GM19238 (cell line): Measurements from ENCODE around the gene ADGRF1.
"Not testable (repeated sequence)": the region's sequence is repeated elsewhere in the genome, so short reads cannot be mapped to it uniquely, and the experiment has no call there.

Source experiments
- DNase-seq: peaks from one replicate; pipeline ENCODE4 v3.0.0; 2011; ENCODE audit warnings: low spot score; ENCODE audit not compliant: insufficient read length

Gene ADGRF1

GRCh38 chr6:47061309-47062300 is 19.5 kb upstream of the ADGRF1 start:
- no peak for DNase-seq

DNA sequence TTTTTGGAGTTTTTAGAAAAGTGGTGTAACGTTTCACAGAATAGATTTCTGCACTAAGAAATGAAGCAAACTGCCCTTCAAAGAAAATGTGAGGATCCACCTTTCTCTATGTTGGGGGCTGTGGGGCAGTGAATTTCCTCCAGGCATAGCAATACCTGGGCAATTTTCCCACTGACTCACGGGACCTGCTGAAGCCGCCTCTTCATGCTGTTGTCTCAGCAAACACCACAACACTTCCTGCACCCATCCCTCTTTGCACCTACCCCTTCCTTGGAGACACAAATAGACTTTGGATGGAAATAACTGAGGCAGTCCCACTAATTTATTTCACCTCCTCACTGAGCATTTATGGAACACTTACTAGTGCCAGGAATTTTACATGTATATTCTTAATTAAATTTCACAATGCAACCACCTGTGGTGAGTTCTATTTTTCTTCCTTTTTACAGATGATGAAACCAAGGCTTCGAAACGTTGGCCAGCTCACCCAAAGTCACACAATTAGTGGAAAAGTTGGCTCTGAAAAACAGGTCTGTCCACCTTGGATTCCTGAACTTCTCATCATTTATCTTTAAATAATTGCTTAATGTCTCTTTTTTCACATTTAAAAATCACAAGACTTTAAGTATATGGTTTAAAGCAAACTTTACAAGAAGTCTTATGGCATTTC is 17.2 kb upstream of the ADGRF1 start:
- DNase-seq = no peak

DNA sequence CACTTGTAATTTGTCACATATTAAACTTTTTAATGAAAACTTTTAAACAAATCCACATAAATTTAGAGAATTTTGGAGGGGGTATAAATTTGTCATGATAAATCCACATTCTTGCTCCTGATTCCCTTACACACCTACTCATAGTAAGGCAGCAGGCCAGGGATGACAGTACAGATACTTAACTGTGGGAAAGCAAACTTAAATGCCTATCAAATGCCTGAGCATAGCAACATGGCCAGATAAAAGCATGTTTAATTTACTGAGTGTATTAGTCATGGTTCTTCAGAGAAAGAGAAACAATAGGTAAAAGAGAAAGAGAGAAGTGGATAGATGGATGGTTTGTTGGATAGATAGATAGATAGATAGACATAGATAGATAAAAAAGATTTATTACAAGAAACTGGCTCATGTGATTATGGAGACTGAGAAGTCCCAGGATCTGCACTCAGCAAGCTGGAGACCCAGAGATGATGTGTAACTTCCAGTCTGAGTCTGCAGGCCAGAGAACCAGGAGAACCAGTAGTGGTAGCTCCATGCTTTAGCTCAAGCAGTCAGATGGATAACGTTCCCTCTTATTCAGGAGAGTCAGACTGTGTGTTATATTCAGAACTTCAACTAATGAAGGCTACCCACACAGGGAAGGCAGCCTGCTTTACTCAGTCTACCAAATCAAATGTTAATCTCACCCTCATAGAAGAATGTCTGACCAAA is 15.9 kb upstream of the ADGRF1 start:
- DNase-seq = no peak

- no peak for DNase-seq
Observed at GRCh38 chr6:47056832-47057231, 14.7 kb upstream of the ADGRF1 start.

DNA sequence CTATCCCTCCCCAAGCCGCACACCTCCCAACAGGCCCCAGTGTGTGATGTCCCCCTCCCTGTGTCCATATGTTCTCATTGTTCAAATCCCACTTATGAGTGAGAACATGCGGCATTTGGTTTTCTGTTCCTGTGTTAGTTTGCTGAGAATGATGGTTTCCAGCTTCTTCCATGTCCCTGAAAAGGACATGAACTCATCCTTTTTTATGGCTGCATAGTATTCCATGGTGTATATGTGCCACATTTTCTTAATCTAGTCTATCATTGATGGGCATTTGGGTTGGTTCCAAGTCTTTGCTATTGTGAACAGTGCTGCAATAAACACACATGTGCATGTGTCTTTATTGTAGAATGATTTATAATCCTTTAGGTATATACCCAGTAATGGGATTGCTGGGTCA is 12.2 kb upstream of the ADGRF1 start:
- DNase-seq = not testable (repeated sequence)

DNA sequence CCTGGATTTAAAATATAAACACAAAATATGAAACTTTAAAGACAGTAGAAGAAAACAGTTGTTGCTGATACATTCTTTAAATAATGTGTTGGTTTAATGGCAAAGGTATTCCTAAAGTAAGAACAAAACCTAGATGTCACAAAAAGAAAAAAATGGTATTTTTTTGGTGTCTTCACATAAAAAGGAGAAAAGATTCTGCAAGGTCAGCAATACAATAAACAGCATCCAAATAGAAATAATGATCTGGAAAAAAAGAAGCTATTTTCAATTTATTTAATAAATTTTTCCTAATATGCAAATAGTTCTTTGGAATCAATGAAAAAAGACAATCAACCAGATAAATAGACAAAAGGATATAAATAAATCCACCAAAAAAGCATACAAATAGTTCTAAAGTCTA is 6.5 kb upstream of the ADGRF1 start:
- no peak for DNase-seq

GRCh38 chr6:47047479-47048407 is 5.6 kb upstream of the ADGRF1 start:
- DNase-seq = no peak

DNA sequence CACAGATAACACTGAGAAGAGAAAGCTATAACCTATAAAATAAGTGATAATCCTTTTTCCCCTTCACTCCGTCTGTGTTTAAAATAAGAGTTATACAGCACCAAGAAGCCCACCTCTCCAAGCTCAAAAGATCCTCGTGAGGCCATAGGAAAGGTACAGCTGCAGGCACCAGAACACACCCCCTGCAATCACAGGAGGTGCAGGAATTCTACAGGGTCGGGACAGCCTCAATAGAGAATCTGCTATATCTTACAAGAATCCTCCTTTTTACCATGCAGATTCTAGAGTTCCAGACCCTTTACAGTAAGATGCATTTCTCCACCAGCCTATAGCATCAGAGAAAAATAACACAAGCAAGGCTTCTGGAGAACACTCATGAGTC is 5.0 kb upstream of the ADGRF1 start:
- no peak for DNase-seq

DNA sequence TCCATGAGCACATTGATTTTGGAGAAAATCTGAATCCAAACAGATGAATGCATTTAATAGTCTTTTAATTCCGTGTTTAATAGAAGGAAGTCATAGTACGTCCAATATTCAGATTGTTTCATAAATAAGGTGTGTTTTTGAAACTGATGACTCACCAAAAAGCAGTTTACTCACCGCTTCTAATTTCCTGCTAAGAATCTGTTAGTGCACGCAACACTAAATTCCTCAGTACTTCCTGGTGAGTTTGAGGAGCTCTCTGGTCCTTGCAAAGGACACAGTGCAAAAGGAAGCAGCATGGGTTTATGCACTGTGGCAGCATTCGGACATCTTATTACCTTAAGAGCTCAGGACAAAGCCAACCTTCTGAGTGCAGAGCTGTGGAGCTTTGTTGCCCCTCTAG is 2.3 kb upstream of the ADGRF1 start:
- no peak for DNase-seq

DNA sequence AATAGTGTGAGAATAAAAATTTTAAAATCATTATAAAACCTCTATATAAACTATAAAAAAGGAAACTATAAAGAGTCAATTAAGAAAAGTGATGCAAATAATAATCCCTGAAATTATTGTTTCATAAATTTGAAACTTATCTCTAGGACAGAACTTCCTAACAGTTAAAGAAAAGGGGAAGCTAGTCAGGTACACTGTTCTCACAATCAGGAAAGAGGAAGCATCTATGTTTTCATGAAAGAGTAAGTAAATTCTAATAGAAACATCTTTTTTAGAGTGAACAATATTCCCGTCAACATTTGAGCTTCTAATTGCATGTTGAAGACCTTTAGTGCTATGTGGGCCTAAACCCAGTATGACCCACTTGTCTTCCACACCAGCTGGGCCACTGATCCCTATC is 1.2 kb upstream of the ADGRF1 start:
- DNase-seq = no peak

DNA sequence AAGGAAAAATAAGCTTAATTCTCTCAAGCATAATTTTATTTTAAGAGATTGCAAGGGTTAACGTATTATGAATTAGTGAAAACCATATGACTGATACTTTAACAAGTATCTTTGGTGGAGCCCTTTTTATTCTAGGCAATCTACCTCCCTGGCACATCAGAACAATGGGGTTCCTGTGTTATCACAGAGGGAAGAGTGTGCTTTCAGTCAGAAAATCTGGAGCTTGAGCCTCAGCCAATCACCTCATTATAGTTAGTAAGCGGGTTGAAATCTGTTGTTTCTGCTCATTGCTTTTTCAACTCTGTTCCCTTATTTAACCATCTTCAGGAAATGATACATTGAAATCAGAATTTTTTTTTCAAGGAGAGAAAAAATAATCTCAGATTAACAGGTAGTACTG is 391 bp downstream of the ADGRF1 start:
- no peak for DNase-seq

- DNase-seq = no peak
Observed at GRCh38 chr6:47034926-47035325, 7.2 kb downstream of the ADGRF1 start.

DNA sequence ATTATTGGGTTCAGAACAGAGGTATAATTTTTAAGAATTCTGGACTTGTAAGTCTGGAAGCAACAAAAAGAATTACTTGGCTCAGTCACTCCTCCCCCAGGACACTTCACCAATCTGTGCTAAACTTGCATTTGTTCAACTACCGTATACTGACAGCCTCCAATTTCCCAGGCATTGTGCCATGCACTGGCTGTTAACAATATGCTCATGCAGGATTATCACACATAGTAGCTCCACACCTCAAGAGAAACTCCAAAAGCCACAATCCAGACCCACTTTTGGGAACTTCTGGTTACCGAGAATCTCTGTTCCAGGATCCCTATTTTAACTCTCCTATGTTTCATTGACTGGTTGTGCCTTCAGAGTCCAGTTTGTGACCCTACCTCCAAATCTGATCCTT is 7.7 kb downstream of the ADGRF1 start:
- DNase-seq = no peak

DNA sequence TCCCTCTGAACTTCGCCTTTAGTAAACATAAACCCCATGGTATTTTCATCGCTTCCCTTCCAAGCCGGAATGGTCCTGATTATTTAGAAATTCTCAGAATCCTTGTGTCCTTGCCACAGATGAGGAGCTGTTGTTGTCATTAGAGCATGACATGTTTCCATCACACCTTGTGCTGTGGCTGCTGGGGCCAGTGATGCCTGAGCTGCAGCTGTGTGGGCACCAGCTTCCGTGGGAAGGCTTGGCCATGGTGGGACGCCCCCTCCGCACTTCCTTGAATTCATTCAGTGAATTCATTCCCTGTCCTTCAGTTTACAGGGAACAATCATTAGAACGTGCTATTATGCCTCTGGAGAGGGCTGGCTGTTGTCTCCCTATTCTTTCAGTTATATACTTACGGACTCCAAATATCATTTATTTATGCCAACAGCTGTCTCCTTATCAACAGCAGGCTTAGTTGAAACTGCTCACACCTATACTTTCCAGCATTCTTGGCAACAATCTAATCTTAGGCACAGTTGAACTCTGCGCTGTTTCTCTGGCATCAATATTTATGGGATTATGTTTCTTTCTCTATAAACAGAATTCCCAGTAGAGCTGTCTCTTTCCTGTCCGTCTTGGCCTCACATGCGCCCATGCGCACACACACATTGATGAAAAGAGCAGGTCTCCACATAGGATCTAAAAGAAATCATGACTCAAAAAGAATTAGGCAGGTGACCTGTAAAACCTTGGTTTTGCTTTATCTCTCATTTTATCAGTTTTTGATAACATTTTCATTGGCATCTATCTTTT is 9.0 kb downstream of the ADGRF1 start:
- no peak for DNase-seq

GRCh38 chr6:47031656-47032055 is 10.5 kb downstream of the ADGRF1 start:
- DNase-seq = no peak

DNA sequence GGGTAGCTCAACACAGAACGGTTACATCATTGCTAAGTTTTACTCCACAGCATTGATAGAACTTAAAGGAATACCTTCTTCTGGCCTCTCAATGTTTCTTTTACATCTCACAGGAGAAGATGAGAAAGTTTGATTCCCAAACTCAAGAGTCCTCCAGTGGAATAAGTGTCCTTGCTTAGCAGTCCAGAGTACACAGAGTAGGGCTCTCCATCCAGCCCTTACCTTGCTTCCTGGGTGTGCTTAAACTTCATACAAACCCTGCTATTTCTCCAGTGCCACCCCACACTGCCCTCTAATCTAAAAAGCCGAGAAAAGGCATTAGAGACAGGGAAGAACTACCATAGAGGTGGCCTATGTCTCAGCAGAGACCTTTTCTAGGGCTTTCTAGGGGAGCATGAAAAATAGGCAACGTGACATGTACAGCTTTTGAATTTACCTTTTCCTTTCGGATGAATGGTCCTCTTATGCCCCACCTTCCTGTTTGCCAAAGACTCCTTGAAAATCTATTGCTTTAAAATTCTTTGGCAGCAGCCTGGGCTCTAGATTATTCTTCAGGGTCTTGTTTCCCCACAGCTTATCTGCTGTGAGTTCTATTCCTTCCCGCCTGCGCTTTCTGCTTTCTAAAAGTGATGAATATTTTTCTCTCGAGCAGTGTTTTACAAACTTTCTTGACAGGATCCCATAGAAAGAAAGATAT is 12.1 kb downstream of the ADGRF1 start:
- DNase-seq = no peak

GRCh38 chr6:47028835-47029360 is 13.2 kb downstream of the ADGRF1 start:
- no peak for DNase-seq

- DNase-seq = no peak
Observed at GRCh38 chr6:47027315-47027714, 14.8 kb downstream of the ADGRF1 start.

- DNase-seq = no peak
Observed at GRCh38 chr6:47026679-47027078, 15.5 kb downstream of the ADGRF1 start.
